Measurements from ENCODE around the gene AJM1. TPM values are rescaled to one million over a fixed set of nuclear protein-coding genes. Genes with fewer than 3 reads are reported as not detected.
A peak's percentile ranks its signal among the peaks of the same experiment; 100 is the strongest.

Gene AJM1
- total and polyA plus RNA-seq, 2 of the 8 experiments (the other 6 are each of a cell fraction or from before 2014, with no cell fraction given): 0.12 to 0.97 TPM

GRCh38 chr9:136803551-136804508 lies 38.4 kb upstream of the AJM1 start:
- no peak overlapping the region for H2BK5ac ChIP-seq (ENCODE audit: low read depth, low read length)
- H2AFZ ChIP-seq (ENCODE audit: low read length): no peak overlapping the region
- peaks cover 0 to 6% of the 10 kb centered on the region in 2 experiments; a peak in 2 of 4 replicates for H3K79me2 ChIP-seq (ENCODE audit: control insufficient read depth in 1 of 2, insufficient read depth in 2 of 2, low read length in 2 of 2)
- H4K8ac ChIP-seq (ENCODE audit: extremely low read depth, insufficient read depth, low read length): peak overlapping the region; percentile 57; the same call in 1 of the 2 replicates
- no peak overlapping the region for H3K56ac ChIP-seq (replicated peaks; ENCODE audit: insufficient read length, low read depth, low read length)
- 0 out of 2 replicates have a peak overlapping the region, but pooled peaks have one; percentile 39 for H2BK12ac ChIP-seq (ENCODE audit: low read depth, low read length)
- H3K23ac ChIP-seq (ENCODE audit: insufficient read length): no peak overlapping the region
- H3K27ac ChIP-seq (ENCODE audit: low read depth, low read length): no peak overlapping the region
- no peak for DNase-seq (ENCODE audit: low read depth in 1 of 2, low spot score in 2 of 2)
- peaks cover 0 to 20% (median 12%) of the 10 kb centered on the region in 4 experiments; a peak in 6 of 7 replicates for H3K4me1 ChIP-seq (replicated peaks in 1 of 4; ENCODE audit: control insufficient read depth in 3 of 4, insufficient read depth in 4 of 4, low read length in 3 of 4)
- H3K79me1 ChIP-seq (ENCODE audit: low read depth, low read length): no peaks in the 10 kb centered on the region
- H3K36me3 ChIP-seq (ENCODE audit: control insufficient read depth in 2 of 4, insufficient read depth in 4 of 4, low read length in 3 of 4): no peaks in the 10 kb centered on the region
- H4K5ac ChIP-seq (ENCODE audit: insufficient read length, low read depth, low read length): no peak overlapping the region
- 93% methylated on average over 22 of the region's 22 CpGs; no CpG with 5 or more reads in 1 of the 2 experiments for WGBS, 2 experiments (ENCODE audit: extremely low coverage in 1 of 2, insufficient coverage in 1 of 2, insufficient read length in 1 of 2, insufficient replicate concordance in 2 of 2, low coverage in 1 of 2, low lambda C conversion rate in 2 of 2, missing lambda C conversion rate in 1 of 2)
- POLR2A ChIA-PET (ENCODE audit: partially characterized antibody): interaction anchor here (1.1 to 7.8 kb wide), 3 partner anchors 9 to 38 kb away, joined by 3 to 96 read pairs (median 3); partner anchors contain the start of gene AJM1
- H4K20me1 ChIP-seq (replicated peaks in 1 of 2; ENCODE audit: control insufficient read depth in 1 of 2, insufficient read depth in 2 of 2, low read length in 2 of 2): peaks cover 0 to 5% of the 10 kb centered on the region in 2 experiments
- no peak overlapping the region for H2BK120ac ChIP-seq (replicated peaks; ENCODE audit: low read depth, low read length)
- no peak overlapping the region for H2AK5ac ChIP-seq (ENCODE audit: low read depth, low read length)
- peaks cover 0 to 27% (median 14%) of the 10 kb centered on the region in 4 experiments; a peak in 5 of 7 replicates for H3K27me3 ChIP-seq (replicated peaks in 1 of 4; ENCODE audit: control insufficient read depth in 3 of 4, extremely low read depth in 1 of 4, insufficient read depth in 3 of 4, low read length in 3 of 4)
- H2BK15ac ChIP-seq (ENCODE audit: low read length): no peak overlapping the region
- no peak overlapping the region for H3K14ac ChIP-seq (ENCODE audit: insufficient read length)
- H2BK20ac ChIP-seq (ENCODE audit: low read length): no peak overlapping the region
- H3K4me2 ChIP-seq (ENCODE audit: insufficient read depth in 1 of 2, low read depth in 2 of 2, low read length in 2 of 2): no peak overlapping the region
- CTCF ChIA-PET (ENCODE audit: partially characterized antibody): interaction anchor here (0.5 to 5.2 kb wide), 11 partner anchors 12 to 266 kb away, joined by 3 to 35 read pairs (median 4); partner anchors contain the start of genes AJM1 and SAPCD2
- no peak overlapping the region for H3K4me3 ChIP-seq (ENCODE audit: extremely low read depth in 1 of 4, insufficient read depth in 2 of 4, low read depth in 3 of 4, low read length in 4 of 4)
- no peak for FAIRE-seq
- H3K4ac ChIP-seq (replicated peaks; ENCODE audit: insufficient read length, low read depth, low read length): no peak overlapping the region
- no peak overlapping the region for H3K9ac ChIP-seq (replicated peaks in 1 of 4; ENCODE audit: extremely low read depth in 1 of 4, low read depth in 3 of 4, low read length in 3 of 4)
- no peak overlapping the region for H4K91ac ChIP-seq (replicated peaks; ENCODE audit: insufficient read length, low read length)
- H3K23me2 ChIP-seq (ENCODE audit: low read depth, low read length): peaks cover 21% of the 10 kb centered on the region; the same call in 1 of the 2 replicates
- H3K9me3 ChIP-seq (ENCODE audit: insufficient read depth in 2 of 2, low read depth in 1 of 2, low read length in 1 of 2): no peaks in the 10 kb centered on the region
- no peak overlapping the region for H3K18ac ChIP-seq (ENCODE audit: extremely low read depth, low read length)

Measured in H1 (cell line).